Endothelial cell of umbilical vein (primary cell): ENCODE measurements around the gene SULT4A1. TPM values are rescaled to one million over a fixed set of nuclear protein-coding genes. Genes with fewer than 3 reads are reported as not detected.

Experiments used
- BruUV-seq: library from RNA; stranded (reverse); fragments of 400-500 nt; replicated peaks from 2 replicates; lab custom pipeline; 2021; lab: Mats Ljungman, UMichigan
- CTCF ChIA-PET: fragments of 300-600, 350-600 bp; sonication (Branson Sonifier 250); formaldehyde crosslinking; loops from one replicate; lab custom pipeline; 2021; ENCODE audit warnings: antibody characterized with exemption, inconsistent platforms; lab: Charles Lee
- POLR2A ChIA-PET: fragments of 300-600, 350-600 bp; sonication (Branson Sonifier 250); formaldehyde crosslinking; loops from one replicate; lab custom pipeline; 2021; ENCODE audit warnings: antibody characterized with exemption, inconsistent platforms; lab: Charles Lee
- DNase-seq: peaks from one replicate; pipeline ENCODE4 v3.0.0-alpha.2; 2011; ENCODE audit warnings: low read depth, low spot score
- FAIRE-seq: peaks from 2 replicates; lab custom pipeline; 2011; peaks lifted over from hg19 to GRCh38; lab: Jason Lieb, UNC
- H2AFZ ChIP-seq: 2 replicates; pipeline ENCODE4 v1.6.0; 2012; ENCODE audit warnings: low read depth, low read length, control low read depth, inconsistent platforms
- H3K27ac ChIP-seq: 2 replicates; pipeline ENCODE4 v1.5.1; 2011; ENCODE audit warnings: low read depth, mild to moderate bottlenecking, control low read depth, low read length, moderate library complexity; ENCODE audit not compliant: insufficient read depth
- H3K27me3 ChIP-seq, 2 experiments: 2 replicates each; pipeline versions ENCODE4 v1.6.0 to v1.6.1; 2011; ENCODE audit warnings: low read length in 2 of 2, mixed read lengths in 1 of 2; ENCODE audit not compliant: control insufficient read depth in 2 of 2, insufficient read depth in 2 of 2
- H3K36me3 ChIP-seq, 2 experiments: 2 replicates in 1 of 2; 3 replicates in 1 of 2; pipeline ENCODE4 v1.5.1; 2011; ENCODE audit warnings: low read length in 2 of 2, mild to moderate bottlenecking in 1 of 2, moderate library complexity in 1 of 2; ENCODE audit not compliant: control insufficient read depth in 2 of 2, insufficient read depth in 2 of 2; ENCODE audit errors: extremely low read depth in 1 of 2
- H3K4me1 ChIP-seq: 3 replicates; pipeline ENCODE4 v1.5.1; 2011; ENCODE audit warnings: mild to moderate bottlenecking, low read length; ENCODE audit not compliant: control insufficient read depth, insufficient read depth; ENCODE audit errors: extremely low read depth
- H3K4me2 ChIP-seq: 2 replicates; pipeline ENCODE4 v1.6.1; 2011; ENCODE audit warnings: low read length, control low read depth, mixed read lengths; ENCODE audit not compliant: insufficient read depth
- H3K4me3 ChIP-seq, 3 experiments: fragments of 200-600 bp in 1 of 3; sonication (generic), shearing (Covaris generic) in 1 of 3; replicated peaks in 1 of 3; 2 replicates each; pipeline ENCODE4 v1.5.1; 2011 to 2016; ENCODE audit warnings: control low read depth in 3 of 3, low read length in 3 of 3, mild to moderate bottlenecking in 2 of 3, inconsistent platforms in 1 of 3, low read depth in 1 of 3, moderate library complexity in 1 of 3; ENCODE audit not compliant: insufficient read depth in 1 of 3
- H3K79me2 ChIP-seq: 2 replicates; pipeline ENCODE4 v1.6.0; 2012; ENCODE audit warnings: low read length, inconsistent platforms; ENCODE audit not compliant: control insufficient read depth, insufficient read depth
- H3K9ac ChIP-seq: replicated peaks from 2 replicates; pipeline ENCODE3; 2011; ENCODE audit warnings: low read length, control low read depth; ENCODE audit not compliant: insufficient read depth; ENCODE audit errors: extremely low read depth
- H3K9me1 ChIP-seq: replicated peaks from 3 replicates; pipeline ENCODE4 v1.6.0; 2011; ENCODE audit warnings: mild to moderate bottlenecking, low read length; ENCODE audit not compliant: control insufficient read depth, insufficient read depth; ENCODE audit errors: extremely low read depth
- H3K9me3 ChIP-seq: replicated peaks from 2 replicates; pipeline ENCODE4 v1.5.1; 2012; ENCODE audit warnings: low read length, inconsistent platforms; ENCODE audit not compliant: control insufficient read depth, insufficient read depth
- H4K20me1 ChIP-seq: replicated peaks from 2 replicates; pipeline ENCODE3; 2011; ENCODE audit warnings: mild to moderate bottlenecking, low read length; ENCODE audit not compliant: control insufficient read depth, insufficient read depth; ENCODE audit errors: extremely low read depth
- CTCF ChIP-seq, 2 donors: IDR thresholded peaks; 1 replicate in 1 of 2; 2 replicates in 1 of 2; pipeline ENCODE4 v1.5.1; 2011; ENCODE audit warnings: low read length in 2 of 2, mild to moderate bottlenecking in 2 of 2, moderate library complexity in 2 of 2, control low read depth in 1 of 2, inconsistent platforms in 1 of 2, low read depth in 1 of 2; ENCODE audit not compliant: insufficient read depth in 1 of 2; ENCODE audit errors: extremely low read depth in 1 of 2
- EZH2 ChIP-seq: IDR thresholded peaks from 2 replicates; pipeline ENCODE4 v1.6.1; 2012; ENCODE audit warnings: borderline replicate concordance, low read depth, mild to moderate bottlenecking, moderate library complexity, low read length, inconsistent platforms; ENCODE audit not compliant: severe bottlenecking
- FOS ChIP-seq: IDR thresholded peaks from 2 replicates; pipeline ENCODE4 v1.6.1; 2011; ENCODE audit warnings: mild to moderate bottlenecking, low read length, moderate library complexity, borderline replicate concordance; ENCODE audit not compliant: insufficient read depth
- GATA2 ChIP-seq: IDR thresholded peaks from 2 replicates; pipeline ENCODE4 v1.7.0; 2011; ENCODE audit warnings: low read depth, mild to moderate bottlenecking, moderate library complexity, mixed read lengths, low read length; ENCODE audit not compliant: insufficient read length, insufficient read depth
- JUN ChIP-seq: IDR thresholded peaks from 2 replicates; pipeline ENCODE4 v1.6.1; 2011; ENCODE audit warnings: borderline replicate concordance, low read depth; ENCODE audit not compliant: insufficient read length, insufficient read depth
- MAX ChIP-seq: IDR thresholded peaks from 2 replicates; pipeline ENCODE4 v1.6.1; 2011; ENCODE audit not compliant: insufficient read depth, insufficient read length
- MYC ChIP-seq: IDR thresholded peaks from one replicate; pipeline ENCODE4 v1.6.1; 2011; ENCODE audit warnings: mild to moderate bottlenecking, low read depth, low read length
- POLR2A ChIP-seq: IDR thresholded peaks from 2 replicates; pipeline ENCODE4 v1.6.1; 2012; ENCODE audit warnings: low read depth, mild to moderate bottlenecking, control low read depth, low read length
- POLR2AphosphoS5 ChIP-seq: IDR thresholded peaks from 2 replicates; pipeline ENCODE4 v1.6.1; 2012; ENCODE audit warnings: low read depth, mild to moderate bottlenecking, control low read depth, low read length, moderate library complexity; ENCODE audit not compliant: insufficient read depth
- dilution Hi-C: fragments of 300-500 bp; cut with MboI; formaldehyde crosslinking; loops from one replicate; pipeline ENCODE4 v1.15.0; 2019; ENCODE audit warnings: low sequenced_read_pairs; ENCODE audit not compliant: extremely low pct_ligation_motif_present
- intact Hi-C: fragments of 100-400 bp; cut with micrococcal nuclease; formaldehyde crosslinking; loops from one replicate; pipeline ENCODE4 v1.10.0; 2022
- polyA plus RNA-seq, 4 experiments: library from polyadenylated mRNA; depleted of rRNA in 3 of 4; stranded (reverse) in 3 of 4; unstranded in 1 of 4; fragments of >200 nt; gene quantifications; 2 replicates each; pipeline versions ENCODE4 v1.2.1 to v1.2.3, GENCODE V29; 2011 to 2012; ENCODE audit warnings: missing spikeins in 1 of 4
- total RNA-seq: library from RNA; stranded (reverse); gene quantifications from 2 replicates; pipeline ENCODE4 v1.2.3, GENCODE V29; 2021

Gene SULT4A1
- total and polyA plus RNA-seq, 2 donors (not counting 3 experiments of a cell fraction or from before 2014, with no cell fraction given), result 0.48 TPM; not detected in 1

- Histone ChIP-seq H3K9me3 (no peaks in the 10 kb centered on the region), H3K9ac (no peak overlapping the region), H3K4me3 (no peak overlapping the region), H3K27ac (no peak overlapping the region), H3K4me1 (no peaks in the 10 kb centered on the region), H3K36me3 (no peaks in the 10 kb centered on the region), H4K20me1 (no peaks in the 10 kb centered on the region), H2AFZ (no peak overlapping the region), H3K4me2 (no peak overlapping the region), H3K27me3 (no peaks in the 10 kb centered on the region), H3K79me2 (no peaks in the 10 kb centered on the region), H3K9me1 (no peaks in the 10 kb centered on the region)
- TF ChIP-seq CTCF (IDR thresholded peaks at IDR 0.05; ENCODE audit: extremely low read depth in 1 of 2, insufficient read depth in 1 of 2, low read depth in 1 of 2, low read length in 2 of 2), result no peak
- TF ChIP-seq JUN, result no peak
- no peak for TF ChIP-seq GATA2
- TF ChIP-seq MAX, result no peak
- TF ChIP-seq POLR2A, result no peak
- no peak for TF ChIP-seq EZH2
- no peak for TF ChIP-seq POLR2AphosphoS5
- TF ChIP-seq MYC, result no peak
- no peak for TF ChIP-seq FOS
- POLR2A ChIA-PET, result no interaction called here
- DNase-seq (no peak), FAIRE-seq (no peak)
- intact Hi-C loops (no loop called here), dilution Hi-C loops (no loop called here)
- no TSS peak for BruUV-seq
- CTCF ChIA-PET, result no interaction called here
These were observed 22.5 kb downstream of the SULT4A1 start for GRCh38 chr22:43839781-43840180.
